Stimulated activated CD4-positive, alpha-beta T cell treated with anti-CD3 and anti-CD28 coated beads, TNF-alpha, amount 100 ng/mL, for 4 hours (primary cell): ENCODE data around the gene HTN3.
"Not testable (repeated sequence)": the region's sequence is repeated elsewhere in the genome, so short reads cannot be mapped to it uniquely, and the experiment has no call there.

Experiments
- DNase-seq, 3 experiments: peaks; one replicate each; pipeline ENCODE4 v3.0.0-alpha.2; 2020; ENCODE audit warnings: low read depth in 3 of 3

Gene HTN3

DNA sequence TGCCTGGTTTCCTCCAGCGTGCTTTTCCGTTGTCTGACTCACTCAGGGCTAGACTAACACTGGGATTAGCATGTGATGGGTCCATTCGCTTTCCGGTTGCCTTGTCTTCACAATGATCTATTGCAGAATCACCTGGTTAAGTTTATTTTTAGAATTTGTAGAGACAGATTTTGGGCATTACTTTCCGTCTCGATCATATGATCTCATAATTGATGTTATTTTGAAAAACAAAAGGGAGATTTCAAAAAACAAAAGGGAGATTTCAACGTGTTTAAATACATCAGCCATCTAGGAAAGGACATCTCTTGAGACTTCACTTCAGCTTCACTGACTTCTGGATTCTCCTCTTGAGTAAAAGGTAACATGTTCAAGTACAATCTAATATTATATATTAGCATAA, at the start of gene HTN3:
HTN3 (plus strand) TSS at position 301 of the 400 bp plus-strand sequence. CDS start 2,282 bp downstream, outside the sequence.
- not testable (repeated sequence) for DNase-seq

DNA sequence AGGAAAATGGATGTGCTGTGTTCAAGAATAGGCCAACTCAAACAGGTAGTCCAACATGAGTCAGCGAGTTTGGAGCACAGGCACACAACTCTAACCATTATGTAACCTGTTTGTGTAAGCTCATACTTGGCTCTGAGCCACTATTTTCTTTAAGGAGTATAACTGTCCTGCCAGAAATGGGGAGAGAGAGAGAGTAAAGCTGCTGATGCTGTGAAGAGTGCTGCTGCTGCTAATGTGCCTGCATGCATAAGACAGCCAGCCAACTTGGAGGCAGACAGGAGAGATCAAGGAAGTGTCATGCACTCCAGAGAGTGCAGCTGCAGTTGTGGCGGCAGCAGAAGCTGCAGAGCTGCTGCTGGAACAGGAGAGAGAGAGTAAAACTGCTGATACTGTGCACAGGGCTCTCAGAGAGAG, 44.2 kb upstream of the HTN3 start:
- no peak for DNase-seq

DNA sequence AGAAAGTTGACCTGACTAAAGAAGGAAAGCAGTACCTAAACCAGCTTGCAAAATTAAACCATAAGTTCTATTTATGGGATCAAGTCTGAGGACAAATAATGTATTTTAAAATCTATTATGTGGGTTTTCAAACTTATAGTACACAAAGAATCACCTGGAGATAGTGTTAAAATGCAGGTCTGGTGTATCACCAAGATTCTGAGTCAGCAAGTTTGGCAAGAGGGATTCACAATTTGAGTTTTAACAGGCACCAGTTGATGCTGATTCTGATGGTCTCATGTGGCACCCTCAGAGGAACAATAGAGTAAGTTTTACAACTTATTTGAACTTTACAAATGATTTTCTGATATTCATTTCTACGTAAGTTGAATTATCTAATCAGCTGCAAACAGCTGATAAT, 41.6 kb upstream of the HTN3 start:
- no peak for DNase-seq

DNA sequence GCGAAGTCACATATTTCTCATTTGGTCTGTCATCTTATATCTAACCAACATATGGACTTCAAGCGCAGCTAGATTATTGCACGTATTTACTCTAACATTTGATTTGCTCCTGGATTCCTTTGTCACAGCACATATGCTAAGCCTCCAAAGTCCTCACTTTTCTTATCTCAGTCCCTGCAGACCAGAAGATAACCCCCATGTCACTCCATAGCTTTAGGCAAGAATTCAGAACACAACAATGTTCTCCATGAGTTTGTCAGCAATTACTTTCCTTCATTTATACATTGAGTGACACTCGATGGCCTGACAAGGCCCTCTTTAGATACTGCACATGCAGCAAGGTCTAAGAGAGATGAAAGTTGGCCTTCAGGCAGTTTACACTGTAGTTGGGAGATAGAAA, 37.2 kb upstream of the HTN3 start:
- DNase-seq: no peak

DNA sequence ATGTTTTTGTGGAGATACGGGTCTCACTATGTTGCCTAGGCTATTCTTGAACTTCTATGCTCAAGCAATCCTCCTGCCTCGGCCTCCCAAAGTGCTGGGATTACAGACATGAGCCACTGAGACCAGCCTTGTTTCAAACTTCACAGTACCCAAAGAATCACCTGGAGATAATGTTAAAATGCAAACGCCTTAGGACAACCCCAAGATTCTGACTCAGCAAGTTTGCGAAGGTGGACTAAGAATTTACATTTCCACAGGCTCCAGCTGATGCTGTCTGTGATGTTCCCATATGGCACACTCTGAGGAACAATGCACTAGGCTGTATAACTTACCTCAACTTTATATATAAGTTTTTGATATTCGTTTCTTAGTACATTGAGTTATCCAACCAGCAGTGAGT, 33.5 kb upstream of the HTN3 start:
- no peak for DNase-seq

DNA sequence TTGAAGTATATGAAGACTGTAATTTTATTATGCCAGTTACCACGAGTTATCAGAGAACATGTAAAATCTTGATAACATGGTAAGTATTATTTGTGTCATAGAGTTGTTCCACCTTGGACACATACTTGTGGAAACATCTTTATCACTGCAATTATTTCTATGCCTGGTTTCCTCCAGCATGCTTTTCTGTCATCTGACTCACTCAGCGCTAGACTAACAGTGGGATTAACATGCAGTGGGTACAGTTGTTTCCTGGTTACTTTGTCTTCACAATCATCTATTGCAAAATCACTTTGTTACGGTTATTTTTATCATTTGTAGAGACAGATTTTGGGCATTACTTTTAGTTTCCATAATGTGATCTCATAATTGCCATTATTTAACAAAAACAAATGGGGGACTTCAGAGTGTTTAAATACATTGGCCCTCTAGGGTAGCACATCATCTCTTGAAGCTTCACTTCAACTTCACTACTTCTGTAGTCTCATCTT, 32.7 kb upstream of the HTN3 start, which contains the start of gene STATH:
STATH (plus strand) TSS at position 441 of the 491 bp plus-strand sequence. CDS start 2,472 bp downstream, outside the sequence.
- no peak for DNase-seq

DNA sequence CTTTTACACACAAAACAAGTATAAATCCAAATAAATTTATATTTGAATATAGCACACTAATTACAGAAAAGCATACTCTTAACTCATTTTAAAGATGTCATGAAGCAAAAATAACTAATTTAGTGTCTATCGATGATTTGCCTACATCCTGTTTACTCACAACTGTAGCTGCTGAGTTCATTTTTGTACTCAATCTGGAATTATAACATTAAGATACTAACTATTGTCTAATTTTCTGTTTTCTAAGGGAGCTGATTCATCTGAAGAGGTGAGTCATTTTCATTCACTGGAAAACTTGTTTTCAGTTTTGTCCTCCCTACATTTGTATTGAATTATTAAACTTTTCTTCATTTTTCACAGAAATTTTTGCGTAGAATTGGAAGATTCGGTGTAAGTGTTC, 28.8 kb upstream of the HTN3 start:
- no peak for DNase-seq

DNA sequence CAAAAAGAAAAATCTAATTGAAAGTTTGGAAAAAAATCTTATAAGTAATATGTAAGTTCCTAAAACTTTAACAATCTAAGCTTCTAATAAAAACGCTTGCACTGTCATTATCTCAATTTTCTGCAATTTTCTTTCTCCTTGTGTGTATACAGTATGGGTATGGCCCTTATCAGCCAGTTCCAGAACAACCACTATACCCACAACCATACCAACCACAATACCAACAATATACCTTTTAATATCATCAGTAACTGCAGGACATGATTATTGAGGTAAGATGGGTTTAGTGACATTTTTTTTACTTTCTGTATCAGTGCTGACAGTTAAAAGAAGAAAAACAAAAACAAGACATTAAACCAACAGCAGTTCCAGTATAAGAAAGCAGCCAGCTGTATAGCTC, 27.5 kb upstream of the HTN3 start:
- no peak for DNase-seq

DNA sequence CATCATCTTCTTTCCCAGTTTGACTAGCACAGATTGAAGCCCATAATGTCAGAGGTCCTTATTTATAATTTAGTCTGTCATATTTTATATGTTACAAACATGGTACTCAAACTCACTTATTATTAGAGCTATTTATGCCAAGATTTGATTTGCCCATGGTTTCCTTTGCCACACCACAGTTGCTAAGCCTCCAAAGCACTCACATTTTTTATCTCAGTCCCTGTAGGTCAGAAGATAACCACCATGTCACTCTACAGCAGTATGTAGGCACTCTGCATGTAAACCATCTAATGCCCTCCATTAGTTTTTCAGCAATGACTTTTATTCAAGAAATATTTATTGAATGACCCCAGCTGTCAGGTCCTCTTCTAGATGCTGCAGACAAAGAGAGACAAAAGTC, 25.8 kb upstream of the HTN3 start:
- DNase-seq: no peak

DNA sequence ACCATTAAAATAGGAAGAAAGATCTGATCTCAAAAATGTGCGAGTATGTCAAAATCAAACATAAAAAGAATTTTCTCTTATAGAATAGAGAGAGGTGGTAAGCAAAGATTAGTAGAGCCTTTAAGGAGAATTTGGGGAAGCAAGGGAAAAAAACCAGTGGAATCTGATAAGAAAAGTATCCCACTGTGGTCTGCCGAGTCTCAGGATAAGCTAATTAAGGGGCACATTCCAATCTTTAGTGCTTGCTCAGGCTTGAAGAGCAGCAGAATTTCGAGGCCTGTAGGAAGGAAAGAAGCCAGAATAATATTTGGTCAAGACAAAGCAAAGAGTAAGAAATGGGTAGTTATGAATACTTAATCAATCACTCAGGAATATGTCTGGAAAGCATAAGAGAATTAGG, 19.5 kb upstream of the HTN3 start:
- DNase-seq: no peak

DNA sequence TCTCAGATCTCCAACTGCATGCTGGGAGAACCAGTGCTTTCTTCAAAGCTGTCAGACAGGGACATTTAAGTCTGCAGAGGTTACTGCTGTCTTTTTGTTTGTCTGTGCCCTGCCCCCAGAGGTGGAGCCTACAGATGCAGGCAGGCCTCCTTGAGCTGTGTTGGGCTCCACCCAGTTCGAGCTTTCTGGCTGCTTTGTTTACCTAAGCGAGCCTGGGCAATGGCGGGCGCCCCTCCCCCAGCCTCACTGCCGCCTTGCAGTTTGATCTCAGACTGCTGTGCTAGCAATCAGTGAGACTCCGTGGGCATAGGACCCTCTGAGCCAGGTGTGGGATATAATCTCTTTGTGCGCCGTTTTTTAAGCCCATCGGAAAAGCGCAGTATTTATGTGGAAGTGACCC, 9.3 kb upstream of the HTN3 start:
- not testable (repeated sequence) for DNase-seq

DNA sequence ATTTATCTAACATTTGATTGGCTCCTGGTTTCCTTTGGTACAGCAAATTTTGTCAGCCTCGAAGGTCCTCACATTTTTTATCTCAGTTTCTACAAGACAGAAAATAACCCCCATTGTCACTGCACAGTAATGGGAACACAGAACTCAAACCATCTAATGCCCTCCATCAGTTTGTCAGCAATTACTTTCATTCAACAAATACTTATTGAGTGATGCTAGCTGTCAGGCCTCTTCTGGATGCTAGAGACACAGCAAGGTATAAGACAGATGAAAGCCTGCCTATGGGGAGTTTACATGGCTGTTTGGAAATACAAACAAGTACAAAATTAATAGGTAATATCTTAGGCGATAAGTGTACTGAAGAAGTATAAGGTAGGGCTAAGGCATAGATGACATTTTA, 5.0 kb upstream of the HTN3 start:
- no peak for DNase-seq

DNA sequence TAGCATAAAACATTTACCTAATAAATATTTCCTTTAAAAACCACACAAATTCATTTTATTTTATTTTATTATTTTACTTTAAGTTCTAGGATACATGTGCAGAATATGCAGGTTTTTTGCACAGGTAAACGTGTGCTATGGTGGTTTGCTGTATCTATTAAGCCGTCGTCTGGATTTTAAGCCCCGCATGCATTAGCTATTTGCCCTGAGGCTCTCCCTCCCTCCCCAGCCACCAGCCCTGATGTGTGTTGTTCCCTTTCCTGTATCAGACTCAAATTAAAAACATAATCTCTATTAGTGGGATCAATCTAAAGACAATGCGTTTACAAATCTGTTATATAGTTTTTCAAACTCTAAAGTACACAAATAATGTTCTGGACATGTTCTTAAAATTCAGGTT, 1.2 kb upstream of the HTN3 start:
- no peak for DNase-seq

DNA sequence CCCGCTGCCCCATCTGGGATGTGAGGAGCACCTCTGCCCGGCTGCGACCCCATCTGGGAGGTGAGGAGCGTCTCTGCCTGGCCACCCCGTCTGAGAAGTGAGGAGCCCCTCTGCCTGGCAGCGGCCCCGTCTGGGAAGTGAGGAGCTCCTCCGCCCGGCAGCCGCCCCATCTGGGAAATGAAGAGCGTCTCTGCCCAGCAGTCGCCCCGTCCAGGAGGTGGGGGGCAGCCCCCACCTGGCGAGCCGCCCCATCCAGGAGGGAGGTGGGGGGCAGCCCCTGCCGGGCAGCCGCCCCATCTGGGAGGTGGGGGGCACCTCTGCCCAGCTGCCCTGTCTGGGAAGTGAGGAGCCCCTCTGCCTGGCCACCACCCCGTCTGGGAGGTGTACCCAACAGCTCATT, 9.3 kb downstream of the HTN3 start:
- DNase-seq: not testable (repeated sequence)

DNA sequence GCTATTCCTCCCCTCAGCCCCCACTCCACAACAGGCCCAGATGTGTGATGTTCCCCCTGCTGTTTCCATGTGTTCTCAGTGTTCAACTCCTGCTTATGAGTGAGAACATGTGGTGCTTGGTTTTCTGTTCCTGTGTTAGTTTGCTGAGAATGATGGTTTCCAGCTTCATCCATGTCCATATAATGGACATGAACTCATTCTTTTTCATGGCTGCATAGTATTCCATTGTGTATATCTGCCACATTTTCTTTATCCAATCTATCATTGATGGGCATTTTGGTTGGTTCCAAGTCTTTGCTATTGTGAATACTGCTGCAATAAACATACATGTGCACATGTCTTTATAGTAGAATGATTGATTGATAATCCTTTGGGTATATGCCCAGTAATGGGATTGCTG, 11.7 kb downstream of the HTN3 start:
- not testable (repeated sequence) for DNase-seq

DNA sequence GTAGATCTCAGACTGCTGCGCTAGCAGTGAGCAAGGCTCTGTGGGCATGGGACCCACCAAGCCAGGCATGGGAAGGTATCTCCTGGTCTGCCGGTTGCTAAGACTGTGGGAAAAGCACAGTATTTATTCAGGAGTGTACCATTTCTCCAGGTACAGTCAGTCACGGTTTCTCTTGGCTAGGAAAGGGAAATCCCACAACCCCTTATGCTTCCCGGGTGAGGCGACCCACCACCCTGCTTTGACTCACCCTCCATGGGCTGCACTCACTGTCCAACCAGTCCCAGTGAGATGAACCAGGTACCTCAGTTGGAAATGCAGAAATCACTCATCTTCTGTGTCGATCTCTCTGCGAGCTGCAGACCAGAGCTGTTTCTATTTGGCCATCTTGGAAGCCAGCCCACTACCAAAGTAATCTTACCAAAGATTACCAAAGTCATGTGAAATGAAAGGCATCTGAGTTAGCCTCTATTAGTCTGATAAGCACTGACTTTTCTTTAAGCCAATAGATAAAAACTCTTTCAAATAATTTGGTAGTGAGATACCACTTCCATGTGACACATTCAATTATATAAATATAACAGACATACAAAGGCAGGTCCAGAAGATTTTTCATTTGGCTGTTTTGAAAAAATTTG, 13.5 kb downstream of the HTN3 start:
- DNase-seq: no peak

DNA sequence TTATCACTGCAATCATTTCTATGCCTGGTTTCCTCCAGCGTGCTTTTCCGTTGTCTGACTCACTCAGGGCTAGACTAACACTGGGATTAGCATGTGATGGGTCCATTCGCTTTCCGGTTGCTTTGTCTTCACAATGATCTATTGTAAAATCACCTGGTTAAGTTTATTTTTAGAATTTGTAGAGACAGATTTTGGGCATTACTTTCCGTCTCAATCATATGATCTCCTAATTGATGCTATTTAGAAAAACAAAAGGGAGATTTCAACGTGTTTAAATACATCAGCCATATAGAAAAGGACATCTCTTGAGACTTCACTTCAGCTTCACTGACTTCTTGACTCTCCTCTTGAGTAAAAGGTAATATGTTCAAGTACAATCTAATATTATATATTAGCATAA, 21.9 kb downstream of the HTN3 start, which contains the start of gene HTN1:
HTN1 (plus strand) TSS at position 301 of the 400 bp plus-strand sequence. CDS start 2,639 bp downstream, outside the sequence.
- not testable (repeated sequence) for DNase-seq

DNA sequence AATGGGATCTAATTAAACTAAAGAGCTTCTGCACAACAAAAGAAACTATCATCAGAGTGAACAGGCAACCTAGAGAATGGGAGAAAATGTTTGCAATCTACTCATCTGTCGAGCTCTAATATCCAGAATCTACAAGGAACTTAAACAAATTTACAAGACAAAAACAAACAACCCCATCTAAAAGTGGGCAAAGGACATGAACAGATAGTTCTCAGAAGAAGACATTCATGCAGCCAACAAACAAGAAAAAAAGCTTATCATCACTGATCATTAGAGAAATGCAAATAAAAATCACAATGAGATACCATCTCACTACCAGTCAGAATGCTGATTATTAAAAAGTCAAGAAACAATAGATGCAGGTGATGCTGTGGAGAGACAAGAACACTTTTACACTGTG, 28.3 kb downstream of the HTN3 start:
- not testable (repeated sequence) for DNase-seq

DNA sequence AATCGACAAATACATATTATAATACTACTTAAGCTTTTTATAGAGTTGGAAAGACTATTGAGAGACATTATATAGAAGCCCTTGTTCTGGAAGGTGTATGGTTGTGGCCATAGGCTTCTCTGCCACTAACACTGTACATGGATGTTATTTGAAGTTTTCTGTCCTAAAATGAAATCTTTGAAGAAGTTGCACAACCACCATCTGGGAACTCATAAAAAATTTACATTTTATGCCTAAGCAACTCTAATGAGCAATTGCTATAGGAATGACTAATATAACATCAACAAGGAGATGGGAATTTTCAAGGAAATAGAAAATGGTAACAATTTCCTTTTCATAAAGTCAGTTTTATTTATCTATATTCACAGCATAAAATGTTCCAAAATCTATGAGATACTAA, 29.4 kb downstream of the HTN3 start:
- DNase-seq: no peak

DNA sequence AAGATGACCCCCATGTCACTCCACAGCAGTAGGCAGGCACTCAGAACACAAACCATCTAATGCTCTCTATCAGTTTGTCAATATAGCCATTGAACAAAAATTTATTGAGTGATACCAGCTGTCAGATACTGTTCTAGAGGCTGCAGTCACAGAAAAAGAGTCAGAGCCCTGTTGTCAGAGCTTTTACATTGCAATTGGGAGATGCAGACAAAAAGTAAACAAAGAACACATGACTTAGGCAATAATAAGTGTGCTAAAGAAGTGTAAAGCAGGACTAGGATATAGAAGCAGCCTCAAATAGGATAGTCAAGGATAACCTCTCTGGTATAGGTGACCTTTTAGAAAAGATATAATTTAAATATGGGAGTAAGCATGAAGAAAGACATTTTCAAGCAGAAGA, 30.9 kb downstream of the HTN3 start:
- DNase-seq: no peak

DNA sequence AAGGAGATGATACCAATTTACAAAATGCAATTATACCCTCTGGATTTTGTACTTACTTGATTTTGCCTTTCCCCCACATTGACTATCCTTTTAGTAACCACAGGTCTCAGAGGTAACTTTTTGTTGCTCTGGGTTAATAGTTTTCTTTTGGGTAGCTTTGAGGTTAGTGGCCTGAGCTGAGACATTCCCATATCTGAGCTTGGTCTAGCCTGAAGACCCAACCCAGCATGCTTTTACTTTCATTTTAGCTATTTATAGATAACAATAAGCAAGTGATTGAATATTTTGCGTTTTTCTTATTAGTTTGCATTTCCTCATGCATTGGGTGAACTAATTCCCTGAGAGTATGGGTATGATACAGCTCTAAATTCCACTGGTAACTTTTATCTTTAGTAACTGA, 33.7 kb downstream of the HTN3 start:
- DNase-seq: no peak

DNA sequence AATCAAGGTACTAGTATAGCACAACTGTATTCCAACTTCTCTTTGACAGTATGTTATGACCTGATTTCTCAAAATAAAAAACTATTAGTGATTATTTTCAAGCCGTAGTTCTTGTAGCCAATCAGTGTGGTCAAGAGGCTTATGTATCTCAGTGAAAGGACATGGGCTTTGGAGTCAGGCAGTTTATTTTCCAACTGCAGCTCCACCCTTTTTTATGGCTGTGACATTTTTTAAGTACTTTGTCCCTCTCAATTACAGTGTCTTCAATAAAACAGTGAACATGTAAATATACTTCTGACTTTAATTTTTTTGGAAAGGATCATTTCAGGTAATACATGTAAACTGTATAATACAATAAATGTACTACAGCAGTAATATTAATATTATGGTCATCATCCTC, 51.9 kb downstream of the HTN3 start:
- no peak for DNase-seq
